OCI-LY1 (cell line): ENCODE measurements around the gene BBC3.
"Not testable (repeated sequence)": the region's sequence is repeated elsewhere in the genome, so short reads cannot be mapped to it uniquely, and the experiment has no call there.

Experiments used
- H2AFZ ChIP-seq: fragments of 200-600 bp; sonication (generic), shearing (Covaris generic); 2 replicates; pipeline ENCODE4 v1.6.0; 2014; ENCODE audit warnings: antibody characterized with exemption, mild to moderate bottlenecking, low read length
- H3F3A ChIP-seq: fragments of 200-600 bp; sonication (generic), shearing (Covaris generic); 2 replicates; pipeline ENCODE4 v1.6.0; 2014; ENCODE audit warnings: mild to moderate bottlenecking, antibody characterized with exemption, low read length, moderate library complexity; ENCODE audit not compliant: insufficient read depth
- H3K27ac ChIP-seq: fragments of 200-600 bp; sonication (generic); 2 replicates; pipeline ENCODE4 v1.5.1; 2014; ENCODE audit warnings: low read length, mixed run types, mild to moderate bottlenecking, low read depth; ENCODE audit not compliant: poor library complexity, severe bottlenecking
- H3K27me3 ChIP-seq: fragments of 200-600 bp; sonication (generic); 2 replicates; pipeline ENCODE4 v1.6.0; 2014; ENCODE audit warnings: antibody characterized with exemption, mild to moderate bottlenecking, low read length, moderate library complexity; ENCODE audit not compliant: insufficient read depth
- H3K36me3 ChIP-seq: fragments of 200-600 bp; sonication (generic); 2 replicates; pipeline ENCODE4 v1.6.1; 2014; ENCODE audit warnings: mild to moderate bottlenecking, antibody characterized with exemption, low read length, moderate library complexity, mixed read lengths; ENCODE audit not compliant: insufficient read depth
- H3K4me1 ChIP-seq: fragments of 200-600 bp; sonication (generic); 2 replicates; pipeline ENCODE4 v1.5.1; 2014; ENCODE audit warnings: mild to moderate bottlenecking, low read length, moderate library complexity; ENCODE audit not compliant: insufficient read depth, severe bottlenecking
- H3K4me2 ChIP-seq: fragments of 200-600 bp; sonication (generic), shearing (Covaris generic); 2 replicates; pipeline ENCODE4 v1.6.1; 2014; ENCODE audit warnings: low read length
- H3K4me3 ChIP-seq: fragments of 200-600 bp; sonication (generic); 2 replicates; pipeline ENCODE4 v1.5.1; 2014; ENCODE audit warnings: low read length, low read depth, mild to moderate bottlenecking, mixed read lengths; ENCODE audit not compliant: poor library complexity, severe bottlenecking
- H3K79me2 ChIP-seq: fragments of 200-600 bp; shearing (Covaris generic); 2 replicates; pipeline ENCODE4 v1.6.1; 2016; ENCODE audit warnings: mixed run types, low read length, mixed read lengths; ENCODE audit not compliant: insufficient read depth
- H3K9ac ChIP-seq: fragments of 200-600 bp; sonication (generic), shearing (Covaris generic); 2 replicates; pipeline ENCODE4 v1.6.1; 2014; ENCODE audit warnings: mild to moderate bottlenecking, low read length, mixed read lengths
- H3K9me2 ChIP-seq: fragments of 200-600 bp; sonication (generic), shearing (Covaris generic); 2 replicates; pipeline ENCODE4 v1.6.1; 2014; ENCODE audit warnings: low read depth, mild to moderate bottlenecking, low read length, mixed read lengths
- H3K9me3 ChIP-seq: fragments of 200-600 bp; shearing (Covaris generic); 2 replicates; pipeline ENCODE4 v1.6.1; 2014; ENCODE audit warnings: low read length, mixed read lengths
- H4K20me1 ChIP-seq: fragments of 200-600 bp; sonication (generic), shearing (Covaris generic); 2 replicates; pipeline ENCODE4 v1.6.0; 2016; ENCODE audit warnings: mild to moderate bottlenecking, low read length; ENCODE audit not compliant: insufficient read depth
- EZH2 ChIP-seq: fragments of 200-600 bp; sonication (generic), shearing (Covaris generic); IDR thresholded peaks from 2 replicates; pipeline ENCODE4 v1.8.0; 2017; ENCODE audit warnings: borderline replicate concordance, mixed run types, mild to moderate bottlenecking, antibody characterized with exemption, low read length, moderate library complexity, mixed read lengths
- TF ChIP-seq, protein P1 (sequence below): fragments of 200-600 bp; sonication (generic), shearing (Covaris generic); IDR thresholded peaks from 2 replicates; pipeline ENCODE4 v1.5.1; 2017; ENCODE audit warnings: mild to moderate bottlenecking, antibody characterized with exemption, low read length, moderate library complexity, mixed read lengths

BBC3 gene

DNA sequence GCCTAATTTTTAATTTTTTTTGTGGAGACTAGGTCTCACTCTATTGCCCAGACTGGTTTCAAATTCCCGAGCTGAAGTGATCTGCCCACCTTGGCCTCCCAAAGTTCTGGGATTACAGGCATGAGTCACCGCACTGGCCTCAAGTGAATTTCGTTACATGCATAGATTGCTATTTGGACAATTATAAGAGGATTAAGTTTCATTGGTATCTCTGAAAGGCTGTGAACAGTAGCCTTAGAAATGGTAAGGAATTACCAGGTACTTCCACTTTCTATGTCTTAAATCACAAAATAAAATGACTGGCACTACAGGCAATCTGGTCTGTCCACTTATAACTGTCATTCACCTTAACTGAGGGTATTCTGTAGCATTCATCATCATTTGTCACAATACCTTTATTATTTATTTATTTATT is 22.5 kb upstream of the BBC3 start:
- H3K79me2 ChIP-seq, result no peaks in the 10 kb centered on the region
- no peaks in the 10 kb centered on the region for H3K36me3 ChIP-seq
- H3K9me2 ChIP-seq, result no peaks in the 10 kb centered on the region
- no peaks in the 10 kb centered on the region for H3K9me3 ChIP-seq
- H3K9ac ChIP-seq, result no peak overlapping the region
- H3F3A ChIP-seq, result no peaks in the 10 kb centered on the region
- H2AFZ ChIP-seq, result no peak overlapping the region
- TF ChIP-seq, protein P1, sequence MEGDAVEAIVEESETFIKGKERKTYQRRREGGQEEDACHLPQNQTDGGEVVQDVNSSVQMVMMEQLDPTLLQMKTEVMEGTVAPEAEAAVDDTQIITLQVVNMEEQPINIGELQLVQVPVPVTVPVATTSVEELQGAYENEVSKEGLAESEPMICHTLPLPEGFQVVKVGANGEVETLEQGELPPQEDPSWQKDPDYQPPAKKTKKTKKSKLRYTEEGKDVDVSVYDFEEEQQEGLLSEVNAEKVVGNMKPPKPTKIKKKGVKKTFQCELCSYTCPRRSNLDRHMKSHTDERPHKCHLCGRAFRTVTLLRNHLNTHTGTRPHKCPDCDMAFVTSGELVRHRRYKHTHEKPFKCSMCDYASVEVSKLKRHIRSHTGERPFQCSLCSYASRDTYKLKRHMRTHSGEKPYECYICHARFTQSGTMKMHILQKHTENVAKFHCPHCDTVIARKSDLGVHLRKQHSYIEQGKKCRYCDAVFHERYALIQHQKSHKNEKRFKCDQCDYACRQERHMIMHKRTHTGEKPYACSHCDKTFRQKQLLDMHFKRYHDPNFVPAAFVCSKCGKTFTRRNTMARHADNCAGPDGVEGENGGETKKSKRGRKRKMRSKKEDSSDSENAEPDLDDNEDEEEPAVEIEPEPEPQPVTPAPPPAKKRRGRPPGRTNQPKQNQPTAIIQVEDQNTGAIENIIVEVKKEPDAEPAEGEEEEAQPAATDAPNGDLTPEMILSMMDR, result no peak
- no peak for TF ChIP-seq EZH2
- no peak overlapping the region for H3K27ac ChIP-seq
- no peak overlapping the region for H3K4me2 ChIP-seq
- no peak overlapping the region for H3K4me3 ChIP-seq
- H4K20me1 ChIP-seq, result no peaks in the 10 kb centered on the region
- H3K4me1 ChIP-seq, result peaks cover 16% of the 10 kb centered on the region
- no peaks in the 10 kb centered on the region for H3K27me3 ChIP-seq

DNA sequence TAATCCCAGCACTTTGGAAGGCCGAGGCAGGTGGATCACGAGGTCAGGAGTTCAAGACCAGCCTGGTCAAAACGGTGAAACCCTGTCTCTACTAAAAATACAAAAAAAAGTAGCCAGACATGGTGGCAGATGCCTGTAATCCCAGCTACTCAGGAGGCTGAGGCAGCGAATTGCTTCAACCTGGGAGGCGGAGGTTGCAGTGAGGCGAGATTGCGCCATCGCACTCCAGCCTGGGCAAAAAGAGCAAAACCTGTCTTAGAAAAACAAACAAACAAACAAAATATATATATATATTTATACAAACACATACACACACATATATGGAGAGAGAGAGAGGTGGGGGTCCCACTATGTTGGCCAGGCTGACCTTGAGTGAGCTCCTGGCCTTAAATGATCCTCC is 22.0 kb upstream of the BBC3 start:
- not testable (repeated sequence) for H3K9me3 ChIP-seq, H3K9ac ChIP-seq, H3K36me3 ChIP-seq, H3K4me2 ChIP-seq, H3K27me3 ChIP-seq, H3K4me3 ChIP-seq, H3F3A ChIP-seq, H3K9me2 ChIP-seq, H3K79me2 ChIP-seq, H3K27ac ChIP-seq, H4K20me1 ChIP-seq, H2AFZ ChIP-seq
- peaks cover 12% of the 10 kb centered on the region for H3K4me1 ChIP-seq

DNA sequence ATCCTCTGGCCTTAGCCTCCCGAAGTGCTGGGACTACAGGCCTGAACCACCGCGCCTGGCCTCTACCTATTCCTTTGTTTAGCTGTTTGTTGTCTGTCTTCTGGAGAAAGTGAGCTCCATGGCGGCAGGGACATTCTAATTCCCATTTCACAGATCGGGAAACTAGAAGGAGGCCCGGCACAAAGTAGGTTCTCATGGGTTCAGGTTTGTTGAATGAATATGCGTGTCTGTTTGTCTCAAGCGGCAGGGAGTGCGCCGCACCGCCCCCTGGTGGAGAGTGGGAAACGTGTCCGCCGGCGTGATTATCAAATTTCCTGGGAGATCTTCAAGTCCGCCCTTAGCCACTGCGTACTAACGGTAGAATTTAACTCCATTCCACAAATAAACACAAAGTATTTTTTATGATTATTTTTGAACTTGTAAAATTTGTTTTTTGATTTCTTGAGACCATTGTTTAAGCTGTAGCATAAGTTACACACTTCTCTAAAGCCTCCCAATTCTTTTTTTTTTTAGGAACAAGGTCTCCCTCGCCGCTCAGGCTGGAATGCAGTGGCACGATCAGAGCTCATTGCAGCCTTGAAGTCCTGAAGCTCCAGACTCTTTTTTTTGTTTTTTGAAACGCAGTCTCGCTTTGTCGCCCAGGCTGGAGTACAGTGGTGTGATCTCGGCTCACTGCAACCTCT is 16.4 kb upstream of the BBC3 start:
- Histone ChIP-seq H3K79me2 (no peaks in the 10 kb centered on the region), H2AFZ (no peak overlapping the region), H3K4me2 (no peak overlapping the region), H3K27me3 (no peaks in the 10 kb centered on the region), H3K9me3 (no peaks in the 10 kb centered on the region), H4K20me1 (no peaks in the 10 kb centered on the region), H3K4me3 (no peak overlapping the region), H3K27ac (no peak overlapping the region), H3K36me3 (no peaks in the 10 kb centered on the region), H3F3A (peaks cover 5% of the 10 kb centered on the region; the same call in 1 of the 2 replicates), H3K9me2 (no peaks in the 10 kb centered on the region), H3K4me1 (peaks cover 20% of the 10 kb centered on the region), H3K9ac (no peak overlapping the region)
- TF ChIP-seq EZH2, result no peak
- TF ChIP-seq, protein P1, result peak; percentile 92
